Activated naive CD8-positive, alpha-beta T cell treated with anti-CD3 and anti-CD28 coated beads, Interleukin-2, amount 10 ng/mL, durations not matched to agents 7 days and 5 days (primary cell): Measurements from ENCODE around the gene TMEM271. TPM values are rescaled to one million over a fixed set of nuclear protein-coding genes. Genes with fewer than 3 reads are reported as not detected.
"Not testable (repeated sequence)": the region's sequence is repeated elsewhere in the genome, so short reads cannot be mapped to it uniquely, and the experiment has no call there.

Source experiments
- ATAC-seq: fragments of 150-1000 bp; cut with Tn5 transposase; one replicate; pipeline ENCODE4 v1.10.0; 2021; ENCODE audit warnings: low read depth, moderate library complexity
- POLR2A ChIA-PET: fragments of 350-600 bp; sonication (Branson Sonifier 250); formaldehyde crosslinking; loops from one replicate; lab custom pipeline; 2021; ENCODE audit warnings: antibody characterized with exemption; lab: Charles Lee
- DNase-seq: peaks from one replicate; pipeline ENCODE4 v3.0.0; 2021
- H3K27ac Mint-ChIP-seq: one replicate; pipeline ENCODE4 v1.8.0; 2022; ENCODE audit warnings: mild to moderate bottlenecking, mixed read lengths
- H3K27me3 Mint-ChIP-seq: one replicate; pipeline ENCODE4 v1.8.0; 2022; ENCODE audit warnings: mild to moderate bottlenecking, moderate library complexity, mixed read lengths
- H3K36me3 Mint-ChIP-seq: one replicate; pipeline ENCODE4 v1.8.0; 2021; ENCODE audit warnings: mild to moderate bottlenecking, mixed read lengths
- H3K4me1 Mint-ChIP-seq: one replicate; pipeline ENCODE4 v1.8.0; 2021; ENCODE audit warnings: mixed read lengths
- H3K4me3 Mint-ChIP-seq: one replicate; pipeline ENCODE4 v1.8.0; 2022; ENCODE audit warnings: mild to moderate bottlenecking, moderate library complexity, mixed read lengths
- H3K9me3 Mint-ChIP-seq: one replicate; pipeline ENCODE4 v1.8.0; 2021; ENCODE audit warnings: mixed read lengths
- total RNA-seq, 2 experiments: library from RNA; stranded (reverse); gene quantifications; one replicate each; pipeline ENCODE4 v1.2.3, GENCODE V29; 2021

The TMEM271 gene
- total RNA-seq, 2 experiments from 2014 or later, result not detected

- Mint-ChIP-seq H3K36me3 (no peaks in the 10 kb centered on the region), H3K9me3 (peaks cover 2% of the 10 kb centered on the region), H3K4me1 (peaks cover 7% of the 10 kb centered on the region), H3K27ac (no peak overlapping the region), H3K4me3 (no peak overlapping the region), H3K27me3 (peaks cover 20% of the 10 kb centered on the region)
- ATAC-seq, result no peak
- DNase-seq, result no peak
- POLR2A ChIA-PET, result no interaction called here
Measured at GRCh38 chr4:600850-601515, 24.9 kb upstream of the TMEM271 start.

GRCh38 chr4:600166-600565 lies 24.1 kb upstream of the TMEM271 start:
- DNase-seq (no peak), ATAC-seq (no peak)
- Mint-ChIP-seq H3K9me3 (peaks cover 4% of the 10 kb centered on the region), H3K27ac (no peak overlapping the region), H3K4me3 (no peak overlapping the region), H3K36me3 (no peaks in the 10 kb centered on the region), H3K4me1 (peaks cover 7% of the 10 kb centered on the region), H3K27me3 (peaks cover 22% of the 10 kb centered on the region)
- POLR2A ChIA-PET, result no interaction called here

- Mint-ChIP-seq H3K4me1 (peaks cover 3% of the 10 kb centered on the region), H3K36me3 (no peaks in the 10 kb centered on the region), H3K9me3 (peaks cover 7% of the 10 kb centered on the region), H3K4me3 (no peak overlapping the region), H3K27me3 (peaks cover 22% of the 10 kb centered on the region), H3K27ac (no peak overlapping the region)
- DNase-seq, result no peak
- no peak for ATAC-seq
- POLR2A ChIA-PET, result no interaction called here
Measured at GRCh38 chr4:598925-599324, 22.8 kb upstream of the TMEM271 start.

DNA sequence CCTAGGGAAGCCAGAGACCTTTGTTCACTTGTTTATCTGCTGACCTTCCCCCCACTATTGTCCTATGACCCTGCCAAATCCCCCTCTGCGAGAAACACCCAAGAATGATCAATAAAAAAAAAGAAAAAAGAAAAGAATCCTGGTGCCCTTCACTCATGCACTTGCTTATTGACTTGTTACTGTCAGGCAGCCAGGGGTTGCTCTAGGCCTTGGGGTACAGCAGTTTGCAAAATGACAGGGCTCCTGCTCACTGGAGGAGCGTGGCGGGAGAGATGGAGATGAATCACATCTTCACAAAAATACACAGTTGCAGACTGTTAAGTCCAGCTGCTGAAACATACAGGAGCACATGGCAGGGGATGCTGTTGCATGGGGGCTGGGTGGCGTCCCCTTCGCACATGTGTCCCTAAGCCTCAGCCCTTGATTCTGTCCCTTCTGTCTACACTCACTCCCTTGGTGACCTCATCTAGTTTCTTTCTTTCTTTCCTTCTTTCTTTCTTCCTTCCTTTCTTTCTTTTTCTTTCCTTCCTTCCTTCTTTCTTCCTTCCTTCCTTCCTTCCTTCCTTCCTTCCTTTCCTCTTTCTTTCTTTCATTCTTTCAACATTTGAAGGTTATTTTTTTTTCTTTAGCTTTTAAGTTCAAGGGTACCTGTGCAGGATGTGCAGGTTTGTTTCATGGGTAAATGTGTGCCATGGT lies 16.9 kb upstream of the TMEM271 start:
- H3K4me1 Mint-ChIP-seq, result no peaks in the 10 kb centered on the region
- no peaks in the 10 kb centered on the region for H3K36me3 Mint-ChIP-seq
- ATAC-seq (no peak), DNase-seq (no peak)
- H3K27me3 Mint-ChIP-seq, result peaks cover 22% of the 10 kb centered on the region
- H3K9me3 Mint-ChIP-seq, result peaks cover 10% of the 10 kb centered on the region
- no peak overlapping the region for H3K27ac Mint-ChIP-seq
- POLR2A ChIA-PET, result no interaction called here
- no peak overlapping the region for H3K4me3 Mint-ChIP-seq

DNA sequence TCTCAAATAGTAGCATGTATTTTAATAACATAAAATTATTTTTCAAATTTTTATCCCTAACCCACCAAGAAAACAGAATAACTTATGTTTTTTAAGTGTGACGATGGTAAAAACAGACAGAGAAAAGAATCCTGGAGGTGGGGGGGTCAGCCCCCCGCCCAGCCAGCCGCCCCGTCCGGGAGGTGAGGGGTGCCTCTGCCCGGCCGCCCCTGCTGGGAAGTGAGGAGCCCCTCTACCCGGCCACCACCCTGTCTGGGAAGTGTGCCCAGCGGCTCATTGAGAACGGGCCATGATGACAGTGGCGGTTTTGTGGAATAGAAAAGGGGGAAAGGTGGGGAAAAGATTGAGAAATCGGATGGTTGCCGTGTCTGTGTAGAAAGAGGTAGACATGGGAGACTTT lies 16.1 kb upstream of the TMEM271 start:
- ATAC-seq, POLR2A ChIA-PET, H3K36me3 Mint-ChIP-seq, H3K27ac Mint-ChIP-seq, H3K9me3 Mint-ChIP-seq, H3K4me1 Mint-ChIP-seq, H3K4me3 Mint-ChIP-seq, DNase-seq: not testable (repeated sequence)
- peaks cover 16% of the 10 kb centered on the region for H3K27me3 Mint-ChIP-seq

GRCh38 chr4:590313-590841 lies 14.3 kb upstream of the TMEM271 start:
- DNase-seq, result no peak
- peaks cover 3% of the 10 kb centered on the region for H3K27me3 Mint-ChIP-seq
- H3K27ac Mint-ChIP-seq, result no peak overlapping the region
- no peak overlapping the region for H3K4me3 Mint-ChIP-seq
- no peaks in the 10 kb centered on the region for H3K36me3 Mint-ChIP-seq
- no peaks in the 10 kb centered on the region for H3K4me1 Mint-ChIP-seq
- peaks cover 9% of the 10 kb centered on the region for H3K9me3 Mint-ChIP-seq
- POLR2A ChIA-PET, result no interaction called here
- no peak for ATAC-seq

DNA sequence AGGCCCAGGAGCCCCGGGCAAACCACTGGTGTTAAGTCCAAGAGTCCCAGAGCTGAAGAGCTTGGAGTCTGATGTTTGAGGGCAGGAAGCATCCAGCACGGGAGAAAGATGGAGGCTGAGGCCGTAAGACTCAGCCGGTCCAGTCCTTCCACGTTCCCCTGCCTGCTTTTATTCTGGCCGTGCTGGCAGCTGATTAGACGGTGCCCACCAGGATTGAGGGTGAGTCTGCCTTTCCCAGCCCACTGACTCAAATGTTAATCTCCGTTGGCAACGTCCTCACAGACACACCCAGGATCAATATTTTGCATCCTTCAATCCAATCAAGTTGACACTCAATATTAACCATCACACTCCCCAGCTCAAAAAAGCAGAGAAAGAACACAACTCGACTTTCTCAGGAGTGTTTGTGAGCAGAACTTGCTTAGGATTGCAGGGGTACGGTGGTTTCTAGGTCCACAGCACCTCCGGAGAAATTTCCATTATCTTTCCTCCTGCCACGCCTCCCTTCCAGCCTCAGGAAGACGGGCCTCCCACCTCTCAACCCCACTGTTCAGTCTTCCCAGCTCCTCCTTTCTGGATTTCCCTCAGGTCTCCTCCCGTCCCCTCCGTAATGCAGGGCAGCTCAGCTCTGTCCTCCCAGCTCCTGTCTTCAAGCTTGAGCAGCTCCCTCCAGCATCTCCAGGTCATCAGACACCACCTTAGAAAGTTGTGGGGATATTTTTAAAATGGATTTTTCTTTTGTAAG lies 13.3 kb upstream of the TMEM271 start:
- ATAC-seq, result no peak
- Mint-ChIP-seq H3K4me3 (no peak overlapping the region), H3K4me1 (no peaks in the 10 kb centered on the region), H3K9me3 (peaks cover 5% of the 10 kb centered on the region), H3K27me3 (peaks cover 3% of the 10 kb centered on the region), H3K27ac (no peak overlapping the region), H3K36me3 (no peaks in the 10 kb centered on the region)
- POLR2A ChIA-PET, result no interaction called here
- no peak for DNase-seq

DNA sequence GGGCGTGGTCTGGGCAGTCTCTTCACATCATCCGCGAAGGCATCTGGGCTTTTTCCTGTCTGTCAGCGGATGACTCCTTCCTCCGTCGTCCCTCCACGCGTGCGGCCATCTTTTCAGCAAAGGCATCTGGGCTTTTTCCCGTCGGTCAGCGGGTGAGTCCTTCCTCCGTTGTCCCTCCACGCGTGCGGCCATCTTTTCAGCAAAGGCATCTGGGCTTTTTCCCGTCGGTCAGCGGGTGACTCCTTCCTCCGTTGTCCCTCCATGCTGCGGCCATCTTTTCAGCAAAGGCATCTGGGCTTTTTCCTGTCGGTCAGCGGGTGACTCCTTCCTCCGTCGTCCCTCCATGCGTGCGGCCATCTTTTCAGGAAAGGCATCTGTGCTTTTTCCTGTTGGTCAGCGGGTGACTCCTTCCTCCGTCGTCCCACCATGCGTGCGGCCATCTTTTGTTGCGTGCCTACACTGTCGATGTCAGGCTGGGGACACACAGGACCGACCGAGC lies 12.3 kb upstream of the TMEM271 start:
- Mint-ChIP-seq H3K4me1 (no peaks in the 10 kb centered on the region), H3K27ac (no peak overlapping the region), H3K4me3 (no peak overlapping the region), H3K36me3 (no peaks in the 10 kb centered on the region), H3K9me3 (peaks cover 11% of the 10 kb centered on the region), H3K27me3 (peaks cover 3% of the 10 kb centered on the region)
- POLR2A ChIA-PET, result no interaction called here
- ATAC-seq, result no peak
- DNase-seq, result no peak

DNA sequence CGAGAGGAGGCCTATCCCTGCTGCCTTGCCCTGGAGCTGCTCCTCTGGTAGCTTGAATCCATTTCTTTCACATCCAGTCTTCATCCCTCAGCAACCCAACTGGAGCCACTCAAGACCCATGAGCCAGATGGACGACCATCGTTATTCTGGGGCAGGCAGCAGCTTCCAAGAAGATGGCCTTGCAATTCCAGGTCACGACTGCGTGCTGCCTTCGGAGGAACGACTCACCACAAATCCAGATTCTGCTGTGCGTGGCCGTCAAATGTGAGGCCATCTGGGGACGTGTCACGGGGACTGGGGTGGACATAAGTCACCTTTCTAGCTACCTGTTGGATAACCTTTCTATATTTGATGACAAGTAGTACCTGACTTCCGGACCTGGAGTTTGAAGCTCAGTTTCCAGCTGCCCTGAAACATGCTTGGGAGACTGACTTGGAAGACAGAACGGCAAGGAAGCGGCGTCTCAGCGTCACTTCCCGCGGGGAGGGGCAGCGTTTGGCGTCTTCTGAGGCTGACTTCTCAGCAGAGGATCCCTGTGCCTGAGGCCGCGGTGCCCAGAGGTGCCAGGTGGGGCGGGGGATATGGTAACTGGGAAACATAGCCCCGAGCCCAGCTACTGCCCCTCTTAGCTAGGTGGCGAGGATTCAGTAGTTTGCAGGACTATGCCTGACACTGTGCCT lies 11.7 kb upstream of the TMEM271 start:
- POLR2A ChIA-PET, result no interaction called here

DNA sequence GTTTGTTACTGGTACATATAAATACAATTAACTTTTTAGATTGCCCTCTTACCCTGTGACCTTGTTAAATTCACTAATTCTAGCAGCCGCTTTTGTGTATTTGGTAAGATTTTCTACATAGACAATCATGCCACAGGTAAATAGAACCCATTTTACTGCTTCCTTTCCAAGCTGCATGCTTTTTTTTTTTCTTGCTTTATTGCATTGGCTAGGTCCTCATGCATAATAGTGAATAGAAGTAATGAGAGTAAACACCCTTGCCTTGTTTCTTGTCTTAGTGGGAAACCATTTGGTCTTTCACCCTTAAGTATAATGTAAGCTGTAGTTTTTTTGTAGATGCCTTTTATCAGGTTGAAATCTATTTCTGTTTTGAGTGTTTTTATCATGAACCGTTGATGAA lies 7.7 kb upstream of the TMEM271 start:
- Mint-ChIP-seq H3K36me3 (no peaks in the 10 kb centered on the region), H3K4me1 (no peaks in the 10 kb centered on the region), H3K9me3 (peaks cover 11% of the 10 kb centered on the region), H3K4me3 (no peak overlapping the region), H3K27ac (no peak overlapping the region), H3K27me3 (peaks cover 26% of the 10 kb centered on the region)
- DNase-seq, result no peak
- no peak for ATAC-seq
- POLR2A ChIA-PET, result no interaction called here

More for the DNA sequence above, 11.7 kb upstream of the TMEM271 start:
- no peak for ATAC-seq
- no peaks in the 10 kb centered on the region for H3K4me1 Mint-ChIP-seq
- no peak for DNase-seq
- no peaks in the 10 kb centered on the region for H3K36me3 Mint-ChIP-seq
- peaks cover 3% of the 10 kb centered on the region for H3K27me3 Mint-ChIP-seq
- no peak overlapping the region for H3K27ac Mint-ChIP-seq
- peaks cover 11% of the 10 kb centered on the region for H3K9me3 Mint-ChIP-seq
- no peak overlapping the region for H3K4me3 Mint-ChIP-seq

- Mint-ChIP-seq H3K9me3 (peaks cover 9% of the 10 kb centered on the region), H3K27me3 (peaks cover 42% of the 10 kb centered on the region), H3K27ac (no peak overlapping the region), H3K4me1 (peaks cover 8% of the 10 kb centered on the region), H3K36me3 (peaks cover 2% of the 10 kb centered on the region), H3K4me3 (no peak overlapping the region)
- POLR2A ChIA-PET, result no interaction called here
- no peak for ATAC-seq
- no peak for DNase-seq
Measured at GRCh38 chr4:581753-582361, 5.8 kb upstream of the TMEM271 start.

- Mint-ChIP-seq H3K4me3 (no peak overlapping the region), H3K4me1 (peaks cover 8% of the 10 kb centered on the region), H3K36me3 (peaks cover 2% of the 10 kb centered on the region), H3K27ac (no peak overlapping the region), H3K9me3 (peaks cover 9% of the 10 kb centered on the region), H3K27me3 (peaks cover 42% of the 10 kb centered on the region)
- no peak for DNase-seq
- no peak for ATAC-seq
- POLR2A ChIA-PET, result no interaction called here
Measured at GRCh38 chr4:581181-581580, 5.1 kb upstream of the TMEM271 start.
